Measurements from ENCODE around the gene THG1L.
"Not testable (repeated sequence)": the region's sequence is repeated elsewhere in the genome, so short reads cannot be mapped to it uniquely, and the experiment has no call there.

THG1L gene

GRCh38 chr5:157731272-157732129 lies at the start of gene THG1L:
Gene THG1L, plus strand, starts transcription at chr5:157731420. Its CDS starts 21 bp downstream, at chr5:157731441.
- H3K4me3 ChIP-seq (ENCODE audit: insufficient read length, low read depth) = peak within 1 kb of the TSS; percentile 88
- no peaks in the 10 kb centered on the region for H3K27me3 ChIP-seq (ENCODE audit: insufficient read depth, insufficient read length)
- no peaks in the 10 kb centered on the region for H3K9me3 ChIP-seq (ENCODE audit: insufficient read depth, low read length)
- H3K9ac ChIP-seq (ENCODE audit: insufficient read length, low read depth) = peak within 1 kb of the TSS; percentile 85
- H3K4me1 ChIP-seq (ENCODE audit: insufficient read depth, insufficient read length) = no peaks in the 10 kb centered on the region
- TF ChIP-seq SUZ12 (IDR thresholded peaks at IDR 0.05; ENCODE audit: extremely low read depth, insufficient read depth, insufficient read length) (no peak), ZNF274 (IDR thresholded peaks at IDR 0.05; ENCODE audit: low read depth, low read length) (no peak), YY1 (IDR thresholded peaks at IDR 0.05; ENCODE audit: insufficient read depth, insufficient read length) (no peak)
- DNase-seq (ENCODE audit: low read depth, low spot score) = peak; percentile 92
- H3K36me3 ChIP-seq (ENCODE audit: insufficient read depth, insufficient read length, low read length) = peaks cover 32% of the 10 kb centered on the region

DNA sequence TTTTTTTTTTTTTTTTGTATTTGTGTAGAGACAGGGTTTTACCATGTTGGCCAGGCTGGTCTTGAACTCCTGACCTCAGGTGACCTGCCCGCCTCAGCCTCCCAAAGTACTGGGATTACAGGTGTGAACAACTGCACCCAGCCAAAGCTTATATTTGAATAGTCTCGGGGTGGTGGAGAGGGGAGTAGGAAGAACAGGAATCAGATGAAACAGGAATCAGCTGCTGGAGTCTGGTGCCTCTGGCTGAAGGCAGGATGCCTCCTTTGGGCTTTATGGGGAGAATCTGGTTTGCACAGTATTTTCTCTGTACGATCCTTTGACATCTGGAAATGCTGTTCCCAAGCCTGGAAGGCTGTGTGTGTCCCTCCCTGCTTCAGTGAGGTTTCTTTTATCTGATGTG lies 49.0 kb upstream of the THG1L start:
- Histone ChIP-seq H3K9me3 (ENCODE audit: insufficient read depth, low read length) (no peaks in the 10 kb centered on the region), H3K4me1 (ENCODE audit: insufficient read depth, insufficient read length) (no peaks in the 10 kb centered on the region), H3K4me3 (ENCODE audit: insufficient read length, low read depth) (no peak overlapping the region), H3K36me3 (ENCODE audit: insufficient read depth, insufficient read length, low read length) (no peaks in the 10 kb centered on the region), H3K9ac (ENCODE audit: insufficient read length, low read depth) (no peak overlapping the region), H3K27me3 (ENCODE audit: insufficient read depth, insufficient read length) (no peaks in the 10 kb centered on the region)
- no peak for TF ChIP-seq YY1 (IDR thresholded peaks at IDR 0.05; ENCODE audit: insufficient read depth, insufficient read length)
- no peak for DNase-seq (ENCODE audit: low read depth, low spot score)

DNA sequence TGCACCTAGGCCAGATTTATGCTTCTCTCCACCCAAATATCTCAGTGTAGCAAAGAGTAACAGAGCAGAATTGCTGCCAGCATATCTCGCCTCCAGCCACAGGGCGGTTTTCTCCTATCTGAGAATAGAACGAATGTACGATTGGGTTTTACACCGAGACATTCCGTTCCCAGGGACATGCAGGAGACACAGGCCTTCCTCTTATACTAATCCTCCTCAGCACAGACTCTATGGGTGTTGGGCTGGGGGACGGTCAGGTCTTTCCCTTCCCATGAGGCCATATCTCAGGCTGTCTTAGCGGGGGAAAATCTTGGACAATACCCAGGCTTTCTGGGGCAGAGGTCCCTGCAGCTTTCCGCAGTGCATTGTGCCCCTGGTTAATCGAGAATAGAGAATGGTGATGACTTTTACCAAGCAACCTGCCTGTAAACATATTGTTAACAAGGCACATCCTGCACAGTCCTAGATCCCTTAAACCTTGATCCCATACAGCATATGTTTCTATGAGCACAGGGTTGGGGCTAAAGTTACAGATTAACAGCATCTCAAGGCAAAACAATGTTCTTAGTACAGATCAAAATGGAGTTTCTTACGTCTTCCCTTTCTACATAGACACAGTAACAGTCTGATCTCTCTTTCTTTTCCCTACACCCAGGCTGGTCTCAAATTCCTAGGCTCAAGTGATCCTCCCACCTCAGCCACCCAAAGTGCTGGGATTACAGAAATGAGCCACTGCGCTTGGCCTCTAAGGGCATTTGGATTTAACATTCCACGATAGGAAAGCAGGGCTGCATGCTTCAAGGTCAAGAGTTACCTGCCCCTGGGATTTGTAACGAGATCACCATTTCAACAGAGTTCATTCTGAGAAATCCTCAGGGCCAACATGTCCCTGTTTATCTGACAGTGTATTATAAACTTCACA lies 44.7 kb upstream of the THG1L start:
- not testable (repeated sequence) for H3K4me1 ChIP-seq (ENCODE audit: insufficient read depth, insufficient read length); H3K9me3 ChIP-seq (ENCODE audit: insufficient read depth, low read length); H3K27me3 ChIP-seq (ENCODE audit: insufficient read depth, insufficient read length); H3K9ac ChIP-seq (ENCODE audit: insufficient read length, low read depth); H3K36me3 ChIP-seq (ENCODE audit: insufficient read depth, insufficient read length, low read length); DNase-seq (ENCODE audit: low read depth, low spot score); H3K4me3 ChIP-seq (ENCODE audit: insufficient read length, low read depth)

DNA sequence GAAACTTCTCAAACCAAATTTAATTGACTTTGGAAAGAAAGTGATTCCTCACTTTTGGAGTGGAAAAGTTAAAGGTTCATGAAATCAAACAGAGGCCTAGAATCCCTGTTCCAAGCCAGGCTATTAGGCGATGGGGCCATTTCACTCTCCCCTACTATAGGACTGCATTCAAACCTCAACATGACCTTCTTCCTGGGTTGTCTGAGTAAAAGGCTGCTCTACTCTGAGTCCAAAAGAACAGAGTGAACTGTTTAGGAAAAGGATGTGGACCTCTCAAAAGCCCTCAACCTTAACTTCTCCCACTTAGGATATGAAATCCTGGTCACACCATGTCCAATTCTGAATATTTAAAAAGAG lies 44.0 kb upstream of the THG1L start:
- TF ChIP-seq ZNF274 (IDR thresholded peaks at IDR 0.05; ENCODE audit: low read depth, low read length) (no peak), YY1 (IDR thresholded peaks at IDR 0.05; ENCODE audit: insufficient read depth, insufficient read length) (no peak), SUZ12 (IDR thresholded peaks at IDR 0.05; ENCODE audit: extremely low read depth, insufficient read depth, insufficient read length) (no peak)
- no peaks in the 10 kb centered on the region for H3K4me1 ChIP-seq (ENCODE audit: insufficient read depth, insufficient read length)
- DNase-seq (ENCODE audit: low read depth, low spot score) = no peak
- H3K36me3 ChIP-seq (ENCODE audit: insufficient read depth, insufficient read length, low read length) = no peaks in the 10 kb centered on the region
- no peaks in the 10 kb centered on the region; the same call in 1 of the 2 replicates for H3K9me3 ChIP-seq (ENCODE audit: insufficient read depth, low read length)
- H3K27me3 ChIP-seq (ENCODE audit: insufficient read depth, insufficient read length) = no peaks in the 10 kb centered on the region
- no peak overlapping the region for H3K4me3 ChIP-seq (ENCODE audit: insufficient read length, low read depth)
- H3K9ac ChIP-seq (ENCODE audit: insufficient read length, low read depth) = no peak overlapping the region

GRCh38 chr5:157689942-157690689 lies 41.1 kb upstream of the THG1L start:
- no peak for DNase-seq (ENCODE audit: low read depth, low spot score)
- Histone ChIP-seq H3K4me1 (ENCODE audit: insufficient read depth, insufficient read length) (no peaks in the 10 kb centered on the region), H3K9me3 (ENCODE audit: insufficient read depth, low read length) (no peaks in the 10 kb centered on the region; the same call in 1 of the 2 replicates), H3K4me3 (ENCODE audit: insufficient read length, low read depth) (no peak overlapping the region), H3K36me3 (ENCODE audit: insufficient read depth, insufficient read length, low read length) (no peaks in the 10 kb centered on the region), H3K9ac (ENCODE audit: insufficient read length, low read depth) (no peak overlapping the region), H3K27me3 (ENCODE audit: insufficient read depth, insufficient read length) (no peaks in the 10 kb centered on the region)
- TF ChIP-seq ZNF274 (IDR thresholded peaks at IDR 0.05; ENCODE audit: low read depth, low read length) (no peak), YY1 (IDR thresholded peaks at IDR 0.05; ENCODE audit: insufficient read depth, insufficient read length) (no peak), SUZ12 (IDR thresholded peaks at IDR 0.05; ENCODE audit: extremely low read depth, insufficient read depth, insufficient read length) (no peak)

DNA sequence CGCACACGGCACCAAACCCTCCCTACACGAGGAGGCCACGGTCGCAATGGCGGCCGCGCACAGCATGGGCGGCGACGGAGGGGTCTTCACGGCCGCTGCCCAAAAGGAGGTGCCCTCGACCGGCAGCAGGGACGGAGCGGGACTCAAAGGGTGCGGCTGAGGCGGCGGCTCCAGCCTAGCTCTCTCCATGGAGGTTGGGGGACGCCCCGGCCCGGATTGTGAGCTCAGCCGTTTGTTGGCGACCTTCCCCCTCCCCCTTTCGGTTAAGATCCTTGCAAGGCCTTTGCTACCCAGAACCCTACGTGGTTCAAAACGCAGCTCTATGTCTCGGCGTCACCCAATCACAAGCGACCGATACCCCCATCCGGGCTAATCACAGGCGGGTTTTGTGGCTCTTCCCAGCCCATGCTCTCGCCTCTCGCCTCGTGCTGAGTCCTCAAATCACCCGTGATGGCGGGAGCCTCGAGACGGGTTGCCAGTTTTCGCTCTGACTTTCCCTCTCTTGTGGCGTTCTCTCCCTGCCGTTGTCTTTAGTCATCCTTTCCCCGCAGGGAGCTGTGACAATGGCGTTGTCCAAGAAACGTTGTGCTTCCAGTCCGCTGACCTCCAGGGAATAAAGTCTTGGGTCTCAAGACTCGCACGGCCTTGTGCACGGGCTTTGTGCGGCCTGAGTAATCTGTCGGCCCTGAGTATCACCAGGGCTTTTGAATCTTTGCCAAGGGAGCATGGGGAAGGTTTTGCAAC lies 40.4 kb upstream of the THG1L start:
- Histone ChIP-seq H3K9me3 (ENCODE audit: insufficient read depth, low read length) (no peaks in the 10 kb centered on the region; the same call in 1 of the 2 replicates), H3K27me3 (ENCODE audit: insufficient read depth, insufficient read length) (no peaks in the 10 kb centered on the region), H3K9ac (ENCODE audit: insufficient read length, low read depth) (no peak overlapping the region), H3K36me3 (ENCODE audit: insufficient read depth, insufficient read length, low read length) (no peaks in the 10 kb centered on the region), H3K4me1 (ENCODE audit: insufficient read depth, insufficient read length) (no peaks in the 10 kb centered on the region), H3K4me3 (ENCODE audit: insufficient read length, low read depth) (no peak overlapping the region)
- TF ChIP-seq ZNF274 (IDR thresholded peaks at IDR 0.05; ENCODE audit: low read depth, low read length) (no peak), SUZ12 (IDR thresholded peaks at IDR 0.05; ENCODE audit: extremely low read depth, insufficient read depth, insufficient read length) (no peak), YY1 (IDR thresholded peaks at IDR 0.05; ENCODE audit: insufficient read depth, insufficient read length) (no peak)
- DNase-seq (ENCODE audit: low read depth, low spot score) = no peak

DNA sequence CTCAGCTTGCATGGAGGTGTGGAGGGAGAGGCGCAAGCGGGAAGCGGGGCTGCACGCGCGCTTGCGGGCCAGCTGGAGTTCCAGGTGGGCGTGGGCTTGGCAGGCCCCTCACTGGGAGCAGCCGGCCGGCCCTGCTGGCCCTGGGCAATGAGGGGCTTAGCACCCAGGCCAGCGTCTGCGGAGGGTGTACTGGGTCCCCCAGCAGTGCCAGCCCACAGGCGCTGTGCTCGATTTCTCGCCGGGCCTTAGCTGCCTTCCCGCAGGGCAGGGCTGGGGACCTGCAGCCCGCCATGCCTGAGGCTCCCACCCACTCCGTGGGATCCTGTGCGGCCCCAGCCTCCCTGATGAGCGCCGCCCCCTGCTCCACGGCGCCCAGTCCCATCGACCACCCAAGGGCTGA lies 37.4 kb upstream of the THG1L start:
- H3K36me3 ChIP-seq (ENCODE audit: insufficient read depth, insufficient read length, low read length); H3K9ac ChIP-seq (ENCODE audit: insufficient read length, low read depth); H3K27me3 ChIP-seq (ENCODE audit: insufficient read depth, insufficient read length); H3K4me3 ChIP-seq (ENCODE audit: insufficient read length, low read depth); DNase-seq (ENCODE audit: low read depth, low spot score); H3K4me1 ChIP-seq (ENCODE audit: insufficient read depth, insufficient read length): not testable (repeated sequence)
- H3K9me3 ChIP-seq (ENCODE audit: insufficient read depth, low read length) = peaks cover 12% of the 10 kb centered on the region

- H3K36me3 ChIP-seq (ENCODE audit: insufficient read depth, insufficient read length, low read length); H3K9ac ChIP-seq (ENCODE audit: insufficient read length, low read depth); H3K4me1 ChIP-seq (ENCODE audit: insufficient read depth, insufficient read length); H3K27me3 ChIP-seq (ENCODE audit: insufficient read depth, insufficient read length); DNase-seq (ENCODE audit: low read depth, low spot score); H3K4me3 ChIP-seq (ENCODE audit: insufficient read length, low read depth): not testable (repeated sequence)
- peaks cover 17% of the 10 kb centered on the region for H3K9me3 ChIP-seq (ENCODE audit: insufficient read depth, low read length)
Observed at GRCh38 chr5:157696154-157696553, 35.1 kb upstream of the THG1L start.

DNA sequence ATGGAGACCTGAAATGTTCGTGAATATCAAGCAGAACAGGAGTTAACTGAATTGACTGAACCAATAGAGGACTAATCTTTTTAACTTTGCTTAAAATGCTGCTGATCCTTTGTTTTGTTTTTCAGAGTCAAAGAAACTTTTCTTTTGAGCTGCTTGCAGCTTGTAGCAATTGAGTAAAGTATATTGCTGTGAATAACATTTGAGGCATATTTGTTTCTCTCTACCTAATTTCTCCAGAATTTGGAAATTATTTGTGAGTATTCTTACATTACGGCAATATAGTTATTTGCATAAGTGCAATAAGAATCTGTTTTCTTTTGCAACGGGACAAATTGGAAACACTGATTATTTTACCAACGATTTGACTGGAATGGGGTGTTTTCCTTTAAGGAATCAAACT lies 32.5 kb upstream of the THG1L start:
- not testable (repeated sequence) for H3K27me3 ChIP-seq (ENCODE audit: insufficient read depth, insufficient read length); DNase-seq (ENCODE audit: low read depth, low spot score); H3K4me3 ChIP-seq (ENCODE audit: insufficient read length, low read depth); H3K36me3 ChIP-seq (ENCODE audit: insufficient read depth, insufficient read length, low read length); H3K9ac ChIP-seq (ENCODE audit: insufficient read length, low read depth); H3K4me1 ChIP-seq (ENCODE audit: insufficient read depth, insufficient read length)
- peaks cover 17% of the 10 kb centered on the region for H3K9me3 ChIP-seq (ENCODE audit: insufficient read depth, low read length)

Data from NT2/D1 (cell line).